Fibroblast of skin of abdomen (primary cell): Measurements from ENCODE around the gene ELAC2.
"Not testable (repeated sequence)": the region's sequence is repeated elsewhere in the genome, so short reads cannot be mapped to it uniquely, and the experiment has no call there.

Source experiments
- DNase-seq: peaks from one replicate; pipeline ENCODE4 v3.0.0-alpha.2; 2013

Gene ELAC2

GRCh38 chr17:12987120-12987519 is 30.7 kb downstream of the ELAC2 start:
- DNase-seq: no peak

DNA sequence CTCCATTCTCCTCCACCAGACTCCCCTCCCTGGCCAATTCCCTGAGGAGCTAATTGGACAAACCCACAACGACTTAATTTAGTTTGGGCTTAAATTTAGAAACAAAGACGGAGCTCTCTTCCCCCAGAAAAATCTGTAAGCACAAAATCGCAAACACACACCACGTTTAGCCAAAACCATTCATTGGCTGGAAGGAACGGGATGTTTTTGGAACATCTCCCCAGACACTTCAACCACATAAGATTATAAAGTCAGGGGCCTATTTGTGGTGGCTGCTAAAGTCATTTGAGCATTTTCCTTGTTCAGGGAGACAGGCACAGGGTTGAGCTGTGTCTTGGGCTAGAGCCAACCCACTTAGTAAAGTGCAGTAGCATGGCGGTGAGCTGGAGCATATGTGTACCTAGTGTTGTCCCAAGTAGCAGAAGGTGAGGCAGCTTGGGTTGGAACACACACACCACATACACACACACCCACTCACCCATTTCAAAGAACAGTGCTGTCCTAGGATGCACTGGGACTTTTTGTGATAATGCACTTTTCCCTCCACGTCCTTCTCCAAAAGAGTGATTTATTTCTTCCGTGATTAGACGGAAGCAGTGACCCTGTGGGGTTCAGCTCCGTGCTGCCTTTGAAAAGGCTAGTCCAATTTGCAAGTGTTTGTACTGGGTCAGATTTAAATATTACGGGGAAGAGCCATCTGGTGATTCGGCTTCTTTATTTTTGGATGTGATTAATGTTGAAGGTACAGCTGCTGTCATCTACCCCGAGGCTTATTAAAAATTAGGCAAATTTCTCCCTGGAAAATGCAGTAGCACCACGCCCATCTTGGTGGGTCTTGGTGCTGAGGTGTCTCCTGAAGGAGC is 32.2 kb downstream of the ELAC2 start:
- peak; percentile 58 for DNase-seq

DNA sequence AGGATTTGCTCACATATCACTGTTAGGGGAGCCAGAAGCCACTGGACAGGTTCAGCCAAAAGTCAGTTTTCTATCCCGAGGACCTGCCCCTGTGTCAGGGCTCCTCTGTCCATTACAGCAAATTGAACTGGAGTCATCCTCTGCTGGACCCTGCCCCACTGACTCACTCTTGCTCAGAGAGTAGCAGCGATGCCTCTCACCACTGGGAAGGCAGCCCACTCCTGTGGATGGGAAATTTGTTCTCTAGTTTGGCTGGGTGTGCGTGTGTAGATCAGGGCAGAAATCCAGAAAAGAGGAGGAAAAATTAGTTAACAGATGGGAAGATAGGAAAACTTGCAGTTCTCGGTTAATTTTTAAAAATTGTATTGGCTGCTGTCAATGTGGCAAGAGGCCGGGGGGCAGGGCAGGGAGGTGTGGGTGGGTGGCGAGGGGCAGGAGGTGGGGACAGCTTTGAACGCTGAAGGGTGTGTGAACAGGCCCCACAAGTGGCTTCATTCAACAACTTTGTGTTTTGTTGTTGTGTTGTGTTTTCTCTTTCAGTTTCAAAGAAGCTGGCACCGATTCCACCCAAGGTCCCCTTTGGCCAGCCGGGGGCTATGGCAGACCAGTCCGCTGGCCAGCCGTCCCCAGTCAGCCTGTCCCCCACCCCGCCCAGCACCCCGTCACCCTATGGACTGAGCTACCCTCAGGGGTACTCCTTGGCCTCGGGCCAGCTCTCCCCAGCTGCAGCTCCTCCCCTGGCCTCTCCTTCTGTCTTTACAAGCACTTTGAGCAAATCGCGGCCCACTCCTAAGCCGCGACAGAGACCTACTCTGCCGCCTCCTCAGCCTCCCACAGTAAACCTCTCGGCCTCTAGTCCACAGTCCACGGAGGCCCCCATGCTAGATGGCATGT is 33.6 kb downstream of the ELAC2 start:
- DNase-seq: peak; percentile 89

GRCh38 chr17:12982224-12982623 is 35.6 kb downstream of the ELAC2 start:
- no peak for DNase-seq

- no peak for DNase-seq
Measured at GRCh38 chr17:12979826-12980500, 37.9 kb downstream of the ELAC2 start.

DNA sequence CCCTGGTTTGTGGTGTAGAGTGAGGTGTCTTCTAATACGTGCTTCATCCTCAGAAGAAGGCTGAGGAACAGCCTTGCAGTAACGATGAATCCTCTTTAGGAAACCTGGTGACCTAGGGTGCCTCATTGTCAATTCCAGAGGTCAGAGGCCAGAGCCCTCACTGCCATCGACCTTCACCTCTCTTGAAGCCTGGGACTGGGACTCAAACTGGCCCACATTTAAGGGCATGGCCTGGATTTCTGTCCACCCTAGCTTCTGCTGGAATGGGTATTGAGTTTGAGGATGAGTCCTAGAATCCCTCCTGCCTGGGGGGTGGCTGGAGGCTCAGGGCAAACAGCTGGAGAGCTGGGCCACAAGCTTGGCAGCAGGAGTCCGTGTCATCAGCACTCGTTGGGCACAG is 38.6 kb downstream of the ELAC2 start:
- no peak for DNase-seq

- not testable (repeated sequence) for DNase-seq
Measured at GRCh38 chr17:12978787-12979186, 39.0 kb downstream of the ELAC2 start.

GRCh38 chr17:12977008-12977751 is 40.6 kb downstream of the ELAC2 start:
- DNase-seq: no peak

- DNase-seq: peak; percentile 14
Measured at GRCh38 chr17:12974005-12974531, 43.8 kb downstream of the ELAC2 start.

DNA sequence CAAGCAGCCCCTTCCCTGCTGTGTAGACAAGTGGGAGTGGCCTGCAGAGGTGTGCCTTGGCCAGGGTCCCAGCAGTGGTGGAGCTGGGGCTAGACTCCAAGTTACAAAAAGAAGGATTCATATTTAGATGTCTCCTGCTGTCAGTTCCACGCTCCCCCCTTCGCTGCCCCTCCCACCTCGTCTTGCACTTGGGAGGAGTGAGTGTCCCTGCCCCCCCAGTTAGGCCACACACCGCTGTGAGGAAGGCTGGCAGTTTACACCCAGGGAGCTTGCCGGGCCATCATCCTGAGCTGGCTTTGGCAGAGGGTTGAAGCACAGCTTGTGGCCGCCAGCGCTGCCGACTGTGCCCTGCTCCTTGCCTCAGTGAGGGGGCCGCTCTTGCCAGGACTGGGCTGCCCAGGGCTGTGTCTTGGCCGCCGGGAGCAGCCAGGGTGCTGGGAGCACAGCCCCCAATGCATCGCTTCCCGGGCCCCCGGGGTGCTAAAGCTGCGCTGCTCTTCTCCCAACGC is 44.3 kb downstream of the ELAC2 start:
- DNase-seq: no peak

DNA sequence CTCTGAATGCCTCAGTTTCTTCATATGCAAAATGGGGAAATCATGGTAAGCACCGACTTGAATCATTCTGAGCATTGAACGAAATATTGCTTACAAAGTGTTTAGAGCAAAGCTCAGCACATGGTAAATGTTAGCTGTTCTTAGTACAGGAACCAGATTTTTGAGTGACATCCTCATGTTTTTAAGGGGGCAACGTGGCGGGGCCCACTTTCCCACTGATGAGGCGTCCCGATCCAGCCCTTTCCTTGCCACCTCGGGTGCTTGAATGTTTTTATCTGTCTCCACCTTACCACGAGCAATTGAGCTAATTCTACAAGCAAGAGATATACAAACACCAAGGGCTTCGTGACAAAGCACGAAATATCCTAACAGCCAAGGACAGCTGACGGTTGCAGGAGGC is 49.9 kb downstream of the ELAC2 start:
- DNase-seq: no peak

- no peak for DNase-seq
Measured at GRCh38 chr17:12966413-12966812, 51.4 kb downstream of the ELAC2 start.

GRCh38 chr17:12965988-12966387 is 51.8 kb downstream of the ELAC2 start:
- no peak for DNase-seq

DNA sequence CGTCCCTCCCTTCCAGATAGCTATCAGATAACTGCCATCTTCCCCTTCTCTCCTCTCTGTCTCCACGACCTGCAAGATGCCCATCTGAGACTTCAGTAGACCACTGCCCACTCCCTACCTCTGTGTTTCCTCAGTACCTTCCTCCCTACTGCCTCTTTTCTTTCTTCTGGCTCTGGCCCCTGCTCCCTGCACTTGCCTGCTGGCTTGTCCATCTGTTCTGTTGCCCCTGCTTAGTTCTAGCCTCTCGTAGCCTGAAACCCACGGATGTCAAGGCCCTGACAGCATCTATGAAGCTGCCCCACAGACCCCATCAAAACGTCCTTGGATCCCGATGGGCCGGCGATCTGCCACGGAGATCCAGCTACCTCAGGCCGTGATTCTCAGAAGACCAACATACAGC is 53.0 kb downstream of the ELAC2 start:
- no peak for DNase-seq

DNA sequence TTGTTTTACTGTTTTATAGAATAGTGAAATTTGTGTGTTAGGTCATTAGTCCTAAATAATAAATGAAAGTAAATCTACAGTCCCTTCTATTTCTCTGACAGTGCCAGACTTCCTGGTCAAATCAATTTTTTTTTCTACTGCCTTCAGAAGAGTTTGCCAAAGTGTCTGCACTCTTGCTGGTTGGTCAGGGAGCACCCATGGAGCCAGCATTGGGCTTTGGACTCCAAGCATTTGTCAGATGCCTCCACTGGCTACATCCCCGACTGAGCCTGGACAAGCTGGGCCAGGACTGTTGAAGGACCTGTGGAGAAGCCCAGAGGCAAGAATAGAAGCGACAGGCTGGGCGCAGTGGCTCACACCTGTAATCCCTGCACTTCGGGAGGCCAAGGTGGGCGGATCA is 53.7 kb downstream of the ELAC2 start:
- DNase-seq: no peak

DNA sequence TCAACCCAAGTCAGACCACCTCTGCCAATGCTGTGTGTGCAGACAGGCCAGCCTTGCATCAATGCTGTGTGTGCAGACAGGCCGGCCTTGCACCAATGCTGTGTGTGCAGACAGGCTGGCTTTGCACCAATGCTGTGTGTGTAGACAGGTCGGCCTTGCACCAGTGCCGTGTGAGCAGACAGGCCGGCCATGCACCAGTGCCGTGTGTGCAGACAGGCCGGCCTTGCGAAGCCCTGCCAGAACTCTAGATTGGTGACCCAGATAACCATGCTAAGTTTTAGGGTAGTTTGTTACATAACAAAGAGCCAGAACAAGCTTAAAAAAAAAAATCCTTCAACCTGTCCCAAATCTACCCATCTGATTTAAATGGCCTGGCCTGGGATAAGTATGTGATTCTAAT is 54.3 kb downstream of the ELAC2 start:
- no peak for DNase-seq

- DNase-seq: no peak
Measured at GRCh38 chr17:12961655-12962054, 56.2 kb downstream of the ELAC2 start.

- peak; percentile 53 for DNase-seq
Measured at GRCh38 chr17:12959441-12959840, 58.4 kb downstream of the ELAC2 start.

DNA sequence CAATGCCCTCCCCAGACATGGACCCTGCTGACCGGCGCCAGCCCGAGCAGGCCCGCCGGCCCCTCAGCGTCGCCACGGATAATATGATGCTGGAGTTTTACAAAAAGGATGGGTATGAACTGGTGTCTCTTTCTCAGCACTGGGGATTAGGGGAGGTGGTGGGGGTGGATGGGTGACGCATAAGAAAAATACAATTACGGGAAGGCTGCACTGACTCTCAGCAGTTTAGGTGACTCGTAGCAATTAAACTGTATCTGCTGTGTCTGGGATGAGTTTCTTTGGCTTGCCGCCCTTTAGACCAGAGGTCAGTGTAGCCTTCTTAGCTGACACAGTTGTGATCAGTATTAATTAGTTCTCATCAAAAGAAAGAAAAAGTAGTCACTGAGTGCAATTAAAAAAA is 59.0 kb downstream of the ELAC2 start:
- DNase-seq: peak; percentile 69

DNA sequence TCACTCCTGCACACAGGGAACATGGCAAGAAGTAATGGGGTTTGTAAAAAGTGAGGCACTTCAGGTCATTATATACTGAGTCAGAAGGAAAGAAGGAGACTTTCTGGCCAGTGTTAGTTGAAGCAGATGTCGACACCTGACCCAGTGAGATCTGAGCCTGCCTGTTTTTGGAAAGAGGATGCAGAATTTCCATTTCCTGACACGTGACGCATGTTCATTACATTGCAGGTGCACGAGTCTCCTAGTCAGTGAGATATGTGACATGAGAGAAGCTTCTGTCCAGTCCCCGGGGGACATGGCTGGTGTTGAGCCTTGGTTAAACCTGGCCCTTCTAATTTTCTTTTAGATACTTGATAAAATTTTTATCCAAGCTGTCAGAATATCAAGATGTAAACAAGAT is 62.3 kb downstream of the ELAC2 start:
- no peak for DNase-seq

- no peak for DNase-seq
Measured at GRCh38 chr17:12953156-12953555, 64.7 kb downstream of the ELAC2 start.

DNA sequence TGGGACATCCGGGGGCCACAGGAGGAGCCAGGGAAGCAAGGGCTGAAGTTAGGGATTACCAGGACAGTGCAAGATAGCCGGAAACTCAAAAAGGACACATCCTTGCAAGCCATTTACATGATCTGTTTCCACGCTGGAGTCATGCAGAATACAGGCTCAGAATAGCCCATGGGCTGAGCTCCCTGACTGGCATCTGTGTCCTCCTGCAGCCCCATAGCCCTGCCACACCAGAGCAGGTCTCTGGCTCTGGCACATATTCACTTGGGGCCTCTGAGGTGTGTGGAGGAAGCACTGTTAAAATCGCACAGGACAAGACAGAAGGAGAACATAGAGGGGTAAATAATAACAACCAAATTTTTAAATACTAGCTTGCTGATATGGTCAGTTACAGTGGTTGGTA is 65.8 kb downstream of the ELAC2 start:
- DNase-seq: no peak
